ENCODE results near the gene ARHGAP33.
"Not testable (repeated sequence)": the region's sequence is repeated elsewhere in the genome, so short reads cannot be mapped to it uniquely, and the experiment has no call there.

ARHGAP33 gene

GRCh38 chr19:35789978-35790944 is 14.9 kb downstream of the ARHGAP33 start:
- H3K4me3 ChIP-seq (replicated peaks in 1 of 2; ENCODE audit: low read depth in 2 of 2, low read length in 2 of 2), result no peak overlapping the region
- no peak for DNase-seq (ENCODE audit: low read depth in 2 of 2)
- TF ChIP-seq CTCF (IDR thresholded peaks at IDR 0.05; ENCODE audit: low read depth, low read length), result no peak

- no peak for TF ChIP-seq CTCF (IDR thresholded peaks at IDR 0.05; ENCODE audit: low read depth, low read length)
- DNase-seq (ENCODE audit: low read depth in 2 of 2), result no peak
- no peak overlapping the region for H3K4me3 ChIP-seq (replicated peaks in 1 of 2; ENCODE audit: low read depth in 2 of 2, low read length in 2 of 2)
Measured at GRCh38 chr19:35790981-35791813, 15.8 kb downstream of the ARHGAP33 start.

- H3K4me3 ChIP-seq (replicated peaks in 1 of 2; ENCODE audit: low read depth in 2 of 2, low read length in 2 of 2), result no peak overlapping the region
- TF ChIP-seq CTCF (IDR thresholded peaks at IDR 0.05; ENCODE audit: low read depth, low read length), result no peak
- no peak for DNase-seq (ENCODE audit: low read depth in 2 of 2)
Measured at GRCh38 chr19:35791814-35792279, 16.5 kb downstream of the ARHGAP33 start.

GRCh38 chr19:35792312-35792711 is 16.9 kb downstream of the ARHGAP33 start:
- DNase-seq (ENCODE audit: low read depth in 2 of 2), result no peak
- no peak for TF ChIP-seq CTCF (IDR thresholded peaks at IDR 0.05; ENCODE audit: low read depth, low read length)
- no peak overlapping the region for H3K4me3 ChIP-seq (replicated peaks in 1 of 2; ENCODE audit: low read depth in 2 of 2, low read length in 2 of 2)

GRCh38 chr19:35792888-35793287 is 17.5 kb downstream of the ARHGAP33 start:
- H3K4me3 ChIP-seq (replicated peaks in 1 of 2; ENCODE audit: low read depth in 2 of 2, low read length in 2 of 2), result no peak overlapping the region
- DNase-seq (ENCODE audit: low read depth in 2 of 2), result no peak
- TF ChIP-seq CTCF (IDR thresholded peaks at IDR 0.05; ENCODE audit: low read depth, low read length), result no peak

- H3K4me3 ChIP-seq (replicated peaks in 1 of 2; ENCODE audit: low read depth in 2 of 2, low read length in 2 of 2), result no peak overlapping the region
- peak; percentile 21 to 70 for DNase-seq (ENCODE audit: low read depth in 2 of 2)
Measured at GRCh38 chr19:35793381-35794165, 18.2 kb downstream of the ARHGAP33 start.

GRCh38 chr19:35795564-35795963 is 20.2 kb downstream of the ARHGAP33 start:
- H3K4me3 ChIP-seq (replicated peaks in 1 of 2; ENCODE audit: low read depth in 2 of 2, low read length in 2 of 2); DNase-seq (ENCODE audit: low read depth in 2 of 2): not testable (repeated sequence)

More at GRCh38 chr19:35793381-35794165, 18.2 kb downstream of the ARHGAP33 start:
- no peak for TF ChIP-seq CTCF (IDR thresholded peaks at IDR 0.05; ENCODE audit: low read depth, low read length)

Data from cardiac fibroblast (primary cell).